Measurements from ENCODE around the gene LHCGR.
"Not testable (repeated sequence)": the region's sequence is repeated elsewhere in the genome, so short reads cannot be mapped to it uniquely, and the experiment has no call there.

The LHCGR gene

GRCh38 chr2:48713647-48714046 lies 41.9 kb downstream of the LHCGR start:
- no peak for TF ChIP-seq CTCF (IDR thresholded peaks at IDR 0.05; ENCODE audit: control insufficient read depth, extremely low read depth, insufficient read depth)
- no peak for DNase-seq (ENCODE audit: low read depth)
- no peak overlapping the region for H3K4me3 ChIP-seq (ENCODE audit: low read depth, low read length)

- no peak for DNase-seq (ENCODE audit: low read depth)
- TF ChIP-seq CTCF (IDR thresholded peaks at IDR 0.05; ENCODE audit: control insufficient read depth, extremely low read depth, insufficient read depth) = no peak
- H3K4me3 ChIP-seq (ENCODE audit: low read depth, low read length) = no peak overlapping the region
Measured at GRCh38 chr2:48712151-48712550, 43.4 kb downstream of the LHCGR start.

GRCh38 chr2:48711343-48711742 lies 44.2 kb downstream of the LHCGR start:
- H3K4me3 ChIP-seq (ENCODE audit: low read depth, low read length) = no peak overlapping the region
- DNase-seq (ENCODE audit: low read depth) = no peak
- no peak for TF ChIP-seq CTCF (IDR thresholded peaks at IDR 0.05; ENCODE audit: control insufficient read depth, extremely low read depth, insufficient read depth)

GRCh38 chr2:48709096-48710034 lies 46.2 kb downstream of the LHCGR start:
- H3K4me3 ChIP-seq (ENCODE audit: low read depth, low read length) = no peak overlapping the region
- no peak for TF ChIP-seq CTCF (IDR thresholded peaks at IDR 0.05; ENCODE audit: control insufficient read depth, extremely low read depth, insufficient read depth)
- DNase-seq (ENCODE audit: low read depth) = no peak

GRCh38 chr2:48707466-48707865 lies 48.1 kb downstream of the LHCGR start:
- DNase-seq (ENCODE audit: low read depth) = no peak
- no peak overlapping the region for H3K4me3 ChIP-seq (ENCODE audit: low read depth, low read length)
- no peak for TF ChIP-seq CTCF (IDR thresholded peaks at IDR 0.05; ENCODE audit: control insufficient read depth, extremely low read depth, insufficient read depth)

- not testable (repeated sequence) for DNase-seq (ENCODE audit: low read depth); H3K4me3 ChIP-seq (ENCODE audit: low read depth, low read length)
Measured at GRCh38 chr2:48703621-48704020, 51.9 kb downstream of the LHCGR start.

GRCh38 chr2:48699348-48699930 lies 56.1 kb downstream of the LHCGR start:
- no peak overlapping the region for H3K4me3 ChIP-seq (ENCODE audit: low read depth, low read length)
- DNase-seq (ENCODE audit: low read depth) = no peak
- TF ChIP-seq CTCF (IDR thresholded peaks at IDR 0.05; ENCODE audit: control insufficient read depth, extremely low read depth, insufficient read depth) = no peak
